GM19035 (cell line): Measurements from ENCODE around the gene UMOD.

Experiments used
- ATAC-seq: cut with Tn5 transposase; IDR thresholded peaks from one replicate; pipeline ENCODE4 v1.9.1; 2021; ENCODE audit not compliant: unreplicated experiment

The UMOD gene

DNA sequence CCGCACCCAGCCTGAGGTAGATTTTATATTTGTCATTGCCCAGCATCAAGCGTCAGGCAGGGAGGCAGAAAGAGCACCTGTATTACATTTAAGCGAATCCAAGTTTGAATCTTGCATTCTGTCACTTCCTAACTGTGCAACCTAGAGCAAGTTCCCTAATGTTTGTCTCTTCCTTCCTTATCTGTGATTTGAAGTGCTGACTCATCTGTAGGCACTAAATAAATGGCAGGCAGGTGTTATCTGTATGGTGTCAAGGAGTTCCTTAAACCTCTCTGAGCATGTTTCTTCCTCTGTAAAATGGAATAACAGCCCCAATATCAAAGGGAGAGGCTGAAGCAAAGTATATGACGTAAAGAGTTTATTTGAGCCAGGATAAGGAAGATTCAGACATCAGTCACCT is 49.5 kb downstream of the UMOD start:
- no peak for ATAC-seq

DNA sequence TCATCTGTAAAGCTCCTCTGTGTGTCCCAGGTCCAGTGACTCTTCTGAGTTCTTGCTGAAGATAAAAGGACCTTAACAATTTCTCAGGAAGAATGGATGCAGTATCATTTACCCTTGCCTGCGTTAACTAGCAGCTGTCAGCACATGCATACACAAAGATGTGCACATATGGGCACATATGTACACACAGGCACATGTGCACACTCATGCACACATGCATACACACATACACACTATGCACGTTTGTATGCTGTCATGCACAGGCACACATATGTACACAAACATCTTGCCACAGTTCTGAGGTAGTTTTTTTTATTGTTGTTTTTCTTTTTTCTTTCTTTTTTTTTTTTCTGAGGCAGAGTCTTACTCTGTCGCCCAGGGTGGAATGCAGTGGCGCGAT is 50.1 kb downstream of the UMOD start:
- ATAC-seq = no peak

GRCh38 chr16:20301840-20302239 is 50.7 kb downstream of the UMOD start:
- ATAC-seq = no peak

- ATAC-seq = no peak
Measured at GRCh38 chr16:20300312-20301097, 52.0 kb downstream of the UMOD start.

- ATAC-seq = no peak
Measured at GRCh38 chr16:20298452-20298851, 54.1 kb downstream of the UMOD start.

DNA sequence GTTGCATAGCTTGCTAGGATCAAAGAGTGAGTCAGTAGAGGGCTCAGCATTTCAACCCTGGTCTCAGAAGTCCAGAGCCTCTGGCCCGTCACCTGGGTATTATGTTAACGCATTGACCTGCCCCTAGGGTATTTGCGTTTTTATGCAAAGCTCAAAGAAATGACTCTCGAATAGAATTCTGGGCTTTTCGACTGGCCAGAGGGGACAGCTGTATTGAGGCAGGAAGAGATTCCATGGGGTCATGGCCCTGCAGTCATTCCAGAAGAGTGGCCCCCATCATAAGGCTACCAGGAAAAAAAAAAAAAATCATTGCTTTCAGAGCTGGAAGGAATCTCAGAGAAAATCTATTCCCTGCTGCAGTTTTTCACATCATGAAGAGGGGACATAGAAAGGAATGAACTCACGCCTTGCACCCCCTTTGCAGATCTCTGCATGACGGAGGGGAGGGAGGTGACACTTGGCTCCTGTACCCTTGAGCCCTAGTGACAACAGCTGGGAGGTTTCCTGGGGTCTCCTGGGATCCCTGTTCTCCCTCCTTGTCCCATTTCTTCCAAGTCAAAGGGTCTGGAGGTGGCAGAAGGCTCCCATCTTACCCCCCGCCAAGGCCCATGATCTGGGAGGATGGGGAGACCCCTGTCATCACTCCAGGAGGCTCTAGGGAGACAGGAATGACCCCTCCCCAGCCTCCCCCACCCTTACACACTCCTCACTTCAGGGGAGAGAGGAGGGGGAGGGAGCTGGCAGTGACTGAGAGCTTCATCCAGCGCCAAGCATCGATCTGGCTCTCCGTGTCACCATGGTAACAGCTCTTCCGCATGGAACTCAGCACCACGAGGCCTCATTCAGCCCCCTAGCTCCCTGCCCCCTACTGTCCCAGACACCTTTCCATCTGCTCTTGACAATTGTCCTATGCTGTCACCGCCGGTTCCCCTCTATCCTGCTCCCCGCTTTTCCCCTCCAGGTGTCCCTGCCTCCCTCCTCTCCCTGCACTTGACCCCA is 61.0 kb downstream of the UMOD start:
- no peak for ATAC-seq

GRCh38 chr16:20289571-20289970 is 62.9 kb downstream of the UMOD start:
- ATAC-seq = no peak

- ATAC-seq = no peak
Measured at GRCh38 chr16:20285993-20286499, 66.5 kb downstream of the UMOD start.
